ENCODE measurements around the gene CYTH1. TPM values are rescaled to one million over a fixed set of nuclear protein-coding genes. Genes with fewer than 3 reads are reported as not detected.

CYTH1 gene
- polyA plus RNA-seq, 1 experiment = 13.7 TPM

DNA sequence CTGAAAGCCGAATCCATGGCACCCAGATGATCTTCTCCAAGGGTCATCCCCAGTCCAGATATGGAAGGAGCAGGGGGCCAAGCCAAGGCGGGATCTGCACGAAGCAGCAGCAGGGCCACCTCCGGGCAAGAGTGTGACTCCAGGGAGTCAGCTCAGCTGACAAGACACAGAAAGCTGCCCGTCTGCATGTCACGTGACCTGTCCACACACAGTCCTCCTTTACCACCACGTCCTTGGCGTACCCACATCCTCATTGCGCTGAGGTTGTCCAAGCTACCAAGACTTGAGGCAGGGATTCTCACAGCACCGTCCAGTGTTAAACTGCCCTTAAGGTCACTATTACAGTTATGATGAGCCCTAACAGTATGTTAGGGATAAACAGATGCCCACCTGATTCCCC, 11.3 kb upstream of the CYTH1 start:
- Histone ChIP-seq H3K27ac (ENCODE audit: low read depth, low read length) (no peak overlapping the region), H3K4me3 (ENCODE audit: low read depth, low read length) (no peak overlapping the region), H3K27me3 (ENCODE audit: control insufficient read depth, insufficient read depth, low read length) (no peaks in the 10 kb centered on the region), H3K9me3 (ENCODE audit: control insufficient read depth, insufficient read depth, low read length) (no peaks in the 10 kb centered on the region)
- ChIA-PET POLR2A (no interaction called here), CTCF (no interaction called here)
- TF ChIP-seq, protein P1, sequence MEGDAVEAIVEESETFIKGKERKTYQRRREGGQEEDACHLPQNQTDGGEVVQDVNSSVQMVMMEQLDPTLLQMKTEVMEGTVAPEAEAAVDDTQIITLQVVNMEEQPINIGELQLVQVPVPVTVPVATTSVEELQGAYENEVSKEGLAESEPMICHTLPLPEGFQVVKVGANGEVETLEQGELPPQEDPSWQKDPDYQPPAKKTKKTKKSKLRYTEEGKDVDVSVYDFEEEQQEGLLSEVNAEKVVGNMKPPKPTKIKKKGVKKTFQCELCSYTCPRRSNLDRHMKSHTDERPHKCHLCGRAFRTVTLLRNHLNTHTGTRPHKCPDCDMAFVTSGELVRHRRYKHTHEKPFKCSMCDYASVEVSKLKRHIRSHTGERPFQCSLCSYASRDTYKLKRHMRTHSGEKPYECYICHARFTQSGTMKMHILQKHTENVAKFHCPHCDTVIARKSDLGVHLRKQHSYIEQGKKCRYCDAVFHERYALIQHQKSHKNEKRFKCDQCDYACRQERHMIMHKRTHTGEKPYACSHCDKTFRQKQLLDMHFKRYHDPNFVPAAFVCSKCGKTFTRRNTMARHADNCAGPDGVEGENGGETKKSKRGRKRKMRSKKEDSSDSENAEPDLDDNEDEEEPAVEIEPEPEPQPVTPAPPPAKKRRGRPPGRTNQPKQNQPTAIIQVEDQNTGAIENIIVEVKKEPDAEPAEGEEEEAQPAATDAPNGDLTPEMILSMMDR (IDR thresholded peaks at IDR 0.05; ENCODE audit: low read depth, low read length) = no peak
- no peak for DNase-seq (ENCODE audit: low read depth, low spot score)

DNA sequence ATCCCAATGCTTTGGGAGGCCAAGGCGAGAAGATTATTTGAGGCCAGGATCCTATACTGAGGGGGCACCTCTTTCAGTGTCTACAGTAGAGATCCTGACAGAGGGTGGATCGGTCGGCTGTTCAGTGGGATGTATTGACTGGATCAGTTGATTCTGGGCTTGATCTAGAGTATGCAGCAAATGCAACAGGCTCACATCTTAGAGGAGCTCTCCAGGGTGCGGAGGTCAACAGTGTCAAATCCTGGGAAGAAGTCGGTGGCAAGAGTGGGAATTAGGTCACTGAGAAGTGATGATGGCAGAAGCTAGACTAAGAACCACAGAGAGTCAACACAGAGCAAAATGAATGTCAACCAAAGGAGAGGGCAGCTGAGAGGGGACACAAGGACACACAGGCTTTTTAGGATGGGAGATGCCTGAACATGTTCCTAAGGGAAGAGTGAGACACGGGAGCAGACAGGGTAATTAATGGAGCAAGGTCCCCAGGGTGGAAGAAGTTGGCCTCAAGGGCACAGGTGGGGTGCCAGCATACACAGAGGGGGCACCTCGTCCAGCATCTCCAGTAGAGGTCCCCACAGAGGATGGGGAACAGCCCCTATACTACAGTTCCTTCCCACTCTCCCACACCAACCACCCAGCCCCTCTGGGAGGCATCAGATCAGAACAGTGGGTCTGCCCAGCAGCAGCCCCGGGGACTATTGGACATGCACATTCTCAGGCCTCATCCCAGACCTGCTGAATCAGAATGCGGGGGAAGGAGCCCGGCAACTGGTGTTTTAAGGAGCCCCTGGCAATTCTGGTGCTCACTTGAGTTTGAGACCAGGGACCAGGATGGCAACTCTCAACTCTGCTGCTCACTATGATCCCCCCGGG, 10.0 kb upstream of the CYTH1 start:
- ChIA-PET CTCF (no interaction called here), POLR2A (no interaction called here)
- no peak overlapping the region for H3K4me3 ChIP-seq (ENCODE audit: low read depth, low read length)
- H3K9me3 ChIP-seq (ENCODE audit: control insufficient read depth, insufficient read depth, low read length) = no peaks in the 10 kb centered on the region
- DNase-seq (ENCODE audit: low read depth, low spot score) = no peak
- TF ChIP-seq, protein P1 (IDR thresholded peaks at IDR 0.05; ENCODE audit: low read depth, low read length) = no peak
- peak overlapping the region; percentile 57 for H3K27ac ChIP-seq (ENCODE audit: low read depth, low read length)
- H3K27me3 ChIP-seq (ENCODE audit: control insufficient read depth, insufficient read depth, low read length) = no peaks in the 10 kb centered on the region

DNA sequence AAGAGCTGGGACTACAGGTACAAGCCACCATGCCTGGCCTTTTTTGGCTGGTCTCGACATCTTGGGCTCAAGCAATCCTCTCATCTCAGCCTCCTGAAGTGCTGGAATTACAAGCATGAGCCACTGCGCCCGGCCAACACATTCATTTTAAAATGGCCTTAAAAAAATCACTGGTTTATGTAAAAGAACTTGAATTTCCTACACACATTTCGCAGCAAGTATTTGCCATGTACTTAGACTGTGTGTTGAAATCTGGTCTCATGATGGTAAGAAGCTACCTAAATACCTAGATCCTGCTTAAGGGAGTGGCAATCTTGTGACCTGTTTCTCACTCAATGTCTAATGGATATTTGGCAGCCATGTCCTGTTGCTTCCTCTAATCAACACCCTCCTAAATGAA, 8.5 kb upstream of the CYTH1 start:
- no peak for DNase-seq (ENCODE audit: low read depth, low spot score)
- CTCF ChIA-PET = no interaction called here
- H3K27ac ChIP-seq (ENCODE audit: low read depth, low read length) = no peak overlapping the region
- H3K27me3 ChIP-seq (ENCODE audit: control insufficient read depth, insufficient read depth, low read length) = no peaks in the 10 kb centered on the region
- H3K4me3 ChIP-seq (ENCODE audit: low read depth, low read length) = no peak overlapping the region
- TF ChIP-seq, protein P1 (IDR thresholded peaks at IDR 0.05; ENCODE audit: low read depth, low read length) = no peak
- POLR2A ChIA-PET = interaction anchor here (0.6 kb wide), 1 partner anchor 31 kb away, joined by 3 read pairs; no protein-coding TSS in a partner anchor
- no peaks in the 10 kb centered on the region for H3K9me3 ChIP-seq (ENCODE audit: control insufficient read depth, insufficient read depth, low read length)

DNA sequence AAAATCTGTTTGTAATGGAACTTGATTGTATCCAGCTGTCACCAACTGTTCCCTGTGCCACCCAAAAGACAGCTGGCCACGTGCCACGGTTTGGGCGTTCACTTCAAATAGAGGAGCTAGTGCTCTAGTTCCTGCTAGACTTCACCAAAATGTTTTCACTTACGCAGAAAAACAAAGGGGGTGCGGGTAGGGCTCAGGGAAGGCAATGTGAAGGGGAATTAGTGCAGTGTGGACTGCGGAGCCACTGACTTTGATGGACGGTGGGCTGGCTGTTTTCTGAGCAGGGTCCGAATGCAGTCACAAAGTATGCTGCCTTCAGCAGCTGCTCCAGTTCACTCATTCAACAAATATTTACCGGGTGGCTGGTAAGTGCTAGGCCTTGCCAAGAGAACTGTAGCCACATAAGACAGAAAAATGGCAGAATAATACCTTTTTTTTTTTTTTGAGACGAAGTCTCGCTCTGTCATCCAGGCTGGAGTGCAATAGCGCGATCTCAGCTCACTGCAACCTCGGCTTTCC, 7.6 kb upstream of the CYTH1 start:
- peak overlapping the region; percentile 83 for H3K27ac ChIP-seq (ENCODE audit: low read depth, low read length)
- ChIA-PET CTCF (interaction anchor here (0.6 kb wide), 1 partner anchor 52 kb away, joined by 5 read pairs; no protein-coding TSS in a partner anchor), POLR2A (interaction anchor here (0.7 to 0.9 kb wide), 2 partner anchors 134 to 144 kb away, joined by 3 read pairs; no protein-coding TSS in a partner anchor)
- H3K9me3 ChIP-seq (ENCODE audit: control insufficient read depth, insufficient read depth, low read length) = no peaks in the 10 kb centered on the region
- TF ChIP-seq, protein P1 (IDR thresholded peaks at IDR 0.05; ENCODE audit: low read depth, low read length) = no peak
- DNase-seq (ENCODE audit: low read depth, low spot score) = peak; percentile 61
- H3K27me3 ChIP-seq (ENCODE audit: control insufficient read depth, insufficient read depth, low read length) = no peaks in the 10 kb centered on the region
- no peak overlapping the region for H3K4me3 ChIP-seq (ENCODE audit: low read depth, low read length)

DNA sequence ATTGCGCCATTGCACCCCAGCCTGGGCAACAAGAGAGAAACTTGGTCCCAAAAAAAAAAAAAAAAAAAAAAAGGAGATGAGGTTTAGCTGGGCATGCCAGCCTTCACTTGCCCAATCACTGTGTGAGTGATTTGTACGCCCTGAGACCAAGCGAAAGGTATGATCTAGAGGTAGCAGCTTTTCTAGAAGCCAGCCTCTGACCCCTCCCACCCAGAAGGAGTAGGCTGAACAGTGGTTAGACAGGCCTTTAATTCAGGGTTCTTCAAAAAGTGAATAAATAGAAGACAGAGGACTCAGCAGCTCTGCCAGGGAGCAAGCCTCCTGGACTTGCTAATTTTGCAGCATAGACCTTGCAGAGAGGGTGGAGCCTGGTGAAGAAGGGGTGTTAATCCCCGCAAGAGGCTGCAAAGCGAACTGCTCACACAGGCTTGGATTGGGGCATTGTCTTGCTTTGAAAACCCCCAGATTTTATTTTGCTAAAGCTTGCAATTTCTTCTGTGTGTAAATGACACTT, 7.1 kb upstream of the CYTH1 start:
- TF ChIP-seq, protein P1 (IDR thresholded peaks at IDR 0.05; ENCODE audit: low read depth, low read length) = no peak
- CTCF ChIA-PET = interaction anchor here (0.6 kb wide), 1 partner anchor 53 kb away, joined by 5 read pairs; no protein-coding TSS in a partner anchor
- H3K27ac ChIP-seq (ENCODE audit: low read depth, low read length) = peak overlapping the region; percentile 83
- no peak overlapping the region for H3K4me3 ChIP-seq (ENCODE audit: low read depth, low read length)
- H3K9me3 ChIP-seq (ENCODE audit: control insufficient read depth, insufficient read depth, low read length) = no peaks in the 10 kb centered on the region
- no peaks in the 10 kb centered on the region for H3K27me3 ChIP-seq (ENCODE audit: control insufficient read depth, insufficient read depth, low read length)
- POLR2A ChIA-PET = interaction anchor here (0.7 to 0.9 kb wide), 2 partner anchors 134 to 145 kb away, joined by 3 read pairs; no protein-coding TSS in a partner anchor
- DNase-seq (ENCODE audit: low read depth, low spot score) = no peak
